ENCODE data around the gene RREB1.

The RREB1 gene

GRCh38 chr6:7292596-7293255 is 185.0 kb downstream of the RREB1 start:
- Histone ChIP-seq H3K4me3 (ENCODE audit: low read depth, low read length) (no peak overlapping the region), H3K27me3 (ENCODE audit: control insufficient read depth, insufficient read depth, low read length) (no peaks in the 10 kb centered on the region), H3K27ac (no peak overlapping the region), H3K4me2 (ENCODE audit: low read length) (no peak overlapping the region), H2AFZ (no peak overlapping the region), H3K9me3 (ENCODE audit: control insufficient read depth, low read length) (no peaks in the 10 kb centered on the region), H3K79me2 (peaks cover 4% of the 10 kb centered on the region), H3K4me1 (no peaks in the 10 kb centered on the region), H3K36me3 (ENCODE audit: control insufficient read depth, insufficient read depth, low read length) (no peaks in the 10 kb centered on the region), H3K9ac (no peak overlapping the region)
- TF ChIP-seq CTCF (IDR thresholded peaks at IDR 0.05) = no peak

- H3K4me2 ChIP-seq (ENCODE audit: low read length) = no peak overlapping the region
- H3K36me3 ChIP-seq (ENCODE audit: control insufficient read depth, insufficient read depth, low read length) = no peaks in the 10 kb centered on the region
- H3K9ac ChIP-seq = no peak overlapping the region
- no peak for TF ChIP-seq CTCF (IDR thresholded peaks at IDR 0.05)
- H3K9me3 ChIP-seq (ENCODE audit: control insufficient read depth, low read length) = no peaks in the 10 kb centered on the region
- H3K4me3 ChIP-seq (ENCODE audit: low read depth, low read length) = no peak overlapping the region
- no peaks in the 10 kb centered on the region for H3K27me3 ChIP-seq (ENCODE audit: control insufficient read depth, insufficient read depth, low read length)
- H2AFZ ChIP-seq = no peak overlapping the region
- H3K4me1 ChIP-seq = peaks cover under 1% of the 10 kb centered on the region
- peaks cover 4% of the 10 kb centered on the region for H3K79me2 ChIP-seq
- no peak overlapping the region for H3K27ac ChIP-seq
These were observed 188.2 kb downstream of the RREB1 start for GRCh38 chr6:7295916-7296315.

- Histone ChIP-seq H3K27ac (no peak overlapping the region), H3K4me1 (peaks cover 4% of the 10 kb centered on the region), H2AFZ (no peak overlapping the region), H3K4me3 (ENCODE audit: low read depth, low read length) (no peak overlapping the region), H3K27me3 (ENCODE audit: control insufficient read depth, insufficient read depth, low read length) (no peaks in the 10 kb centered on the region), H3K36me3 (ENCODE audit: control insufficient read depth, insufficient read depth, low read length) (no peaks in the 10 kb centered on the region), H3K79me2 (peaks cover 4% of the 10 kb centered on the region), H3K9ac (no peak overlapping the region), H3K4me2 (ENCODE audit: low read length) (no peak overlapping the region), H3K9me3 (ENCODE audit: control insufficient read depth, low read length) (no peaks in the 10 kb centered on the region)
- TF ChIP-seq CTCF (IDR thresholded peaks at IDR 0.05) = no peak
These were observed 188.8 kb downstream of the RREB1 start for GRCh38 chr6:7296602-7297001.

GRCh38 chr6:7298113-7298512 is 190.4 kb downstream of the RREB1 start:
- H3K79me2 ChIP-seq = peaks cover 4% of the 10 kb centered on the region

More at GRCh38 chr6:7298113-7298512, 190.4 kb downstream of the RREB1 start:
- no peak for TF ChIP-seq CTCF (IDR thresholded peaks at IDR 0.05)
- no peaks in the 10 kb centered on the region for H3K36me3 ChIP-seq (ENCODE audit: control insufficient read depth, insufficient read depth, low read length)
- H3K27ac ChIP-seq = no peak overlapping the region
- no peak overlapping the region for H2AFZ ChIP-seq
- no peak overlapping the region for H3K4me2 ChIP-seq (ENCODE audit: low read length)
- no peak overlapping the region for H3K4me3 ChIP-seq (ENCODE audit: low read depth, low read length)
- H3K4me1 ChIP-seq = peaks cover 4% of the 10 kb centered on the region
- H3K9me3 ChIP-seq (ENCODE audit: control insufficient read depth, low read length) = no peaks in the 10 kb centered on the region
- H3K27me3 ChIP-seq (ENCODE audit: control insufficient read depth, insufficient read depth, low read length) = no peaks in the 10 kb centered on the region
- H3K9ac ChIP-seq = no peak overlapping the region

Data from parathyroid adenoma (tissue), 2 donors.